Activated CD4-positive, alpha-beta T cell treated with anti-CD3 and anti-CD28 coated beads, Interleukin-2, amount 50 U/mL, for 4 hours (primary cell): ENCODE measurements around the gene SYT1.
"Not testable (repeated sequence)": the region's sequence is repeated elsewhere in the genome, so short reads cannot be mapped to it uniquely, and the experiment has no call there.

Source experiments
- DNase-seq, 2 experiments: peaks; one replicate each; pipeline ENCODE4 v3.0.0-alpha.2; 2020

SYT1 gene

DNA sequence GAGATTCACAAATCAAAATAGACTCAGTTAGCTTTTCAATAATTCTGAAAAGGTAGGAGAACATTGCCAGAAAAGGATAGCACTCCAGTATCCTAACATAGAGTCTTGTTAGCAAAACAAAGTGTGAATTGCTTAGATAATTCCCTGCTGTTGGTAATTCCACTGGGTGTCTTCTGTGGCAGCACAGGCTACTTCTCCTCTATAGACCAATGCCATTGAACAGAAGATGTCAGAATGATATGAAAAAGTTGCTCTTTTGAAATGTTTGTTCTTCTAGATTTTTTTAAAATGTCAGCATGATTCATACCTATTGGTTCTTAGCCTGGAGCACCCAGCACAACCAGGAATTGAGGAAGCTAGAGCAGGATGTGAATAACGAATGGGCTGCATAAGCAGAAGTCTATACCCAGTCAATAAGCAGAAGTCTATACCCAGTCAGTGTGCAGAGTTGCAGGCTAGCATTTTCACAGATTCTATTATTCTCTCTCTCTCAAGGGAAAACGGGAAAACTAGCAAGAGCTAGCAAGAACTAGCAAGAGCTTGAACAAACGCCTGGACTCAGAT is 112.8 kb downstream of the SYT1 start:
- no peak for DNase-seq

DNA sequence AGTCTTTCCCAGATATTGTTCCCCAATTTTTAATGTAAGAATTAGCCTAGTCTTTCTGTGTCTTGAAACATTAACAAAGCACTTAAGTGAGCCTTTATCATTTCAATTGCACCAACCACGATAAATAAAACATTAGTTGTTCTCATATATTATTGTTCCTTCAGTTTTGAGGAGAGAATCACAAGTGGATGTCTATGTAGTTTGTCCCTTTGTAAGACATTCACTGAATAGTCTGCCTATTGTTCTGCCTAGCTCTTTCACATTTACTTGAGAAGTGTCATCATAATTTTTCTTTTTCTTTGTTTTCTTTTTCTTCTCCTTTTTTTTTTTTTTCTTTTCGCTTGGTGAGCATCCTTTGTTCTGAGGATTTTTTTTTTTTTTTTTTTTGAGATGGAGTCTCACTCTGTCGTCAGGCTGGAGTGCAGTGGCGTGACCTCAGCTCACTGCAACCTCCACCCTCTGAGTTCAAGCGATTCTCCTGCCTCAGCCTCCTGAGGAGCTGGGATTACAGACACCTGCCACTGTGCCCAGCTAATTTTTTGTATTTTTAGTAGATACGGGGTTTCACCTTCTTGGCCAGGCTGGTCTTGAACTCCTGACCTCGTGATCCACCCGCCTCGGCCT is 129.7 kb downstream of the SYT1 start:
- no peak for DNase-seq

DNA sequence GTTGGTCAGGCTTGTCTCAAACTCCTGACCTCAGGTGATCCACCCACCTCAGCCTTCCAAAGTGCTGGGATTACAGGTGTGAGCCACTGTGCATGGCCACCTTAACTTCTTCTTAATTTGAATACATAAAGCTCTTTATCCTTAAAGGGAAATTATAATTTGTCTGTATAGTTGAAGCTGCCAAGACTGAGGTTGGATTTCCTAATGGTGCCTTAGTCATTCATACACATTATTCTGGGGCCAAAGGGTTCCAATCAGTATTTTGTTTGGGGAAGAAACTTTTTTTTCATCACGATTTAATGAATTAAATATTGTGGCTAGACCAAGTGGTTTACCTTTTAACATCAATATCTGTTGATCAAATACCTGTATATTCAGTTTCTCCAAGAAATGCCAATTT is 135.9 kb downstream of the SYT1 start:
- no peak for DNase-seq

DNA sequence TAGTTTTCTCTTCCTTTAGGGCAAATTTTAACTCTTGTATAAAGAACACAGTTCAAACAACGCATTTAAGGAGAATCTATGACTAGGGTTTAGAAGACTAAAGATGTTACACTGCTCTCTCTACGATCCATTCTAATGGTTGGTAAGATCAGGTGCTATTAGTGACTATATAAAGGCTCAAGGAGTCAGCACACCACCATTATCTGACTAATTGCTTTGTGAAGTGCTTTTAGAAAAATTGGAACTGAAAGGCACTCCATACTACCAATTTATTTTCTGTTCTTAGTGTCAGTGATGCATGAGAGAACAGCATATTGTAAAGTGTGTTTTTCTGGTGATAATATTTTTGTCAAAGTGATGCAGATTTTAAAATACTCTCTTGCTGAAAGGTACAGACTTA is 136.8 kb downstream of the SYT1 start:
- no peak for DNase-seq

DNA sequence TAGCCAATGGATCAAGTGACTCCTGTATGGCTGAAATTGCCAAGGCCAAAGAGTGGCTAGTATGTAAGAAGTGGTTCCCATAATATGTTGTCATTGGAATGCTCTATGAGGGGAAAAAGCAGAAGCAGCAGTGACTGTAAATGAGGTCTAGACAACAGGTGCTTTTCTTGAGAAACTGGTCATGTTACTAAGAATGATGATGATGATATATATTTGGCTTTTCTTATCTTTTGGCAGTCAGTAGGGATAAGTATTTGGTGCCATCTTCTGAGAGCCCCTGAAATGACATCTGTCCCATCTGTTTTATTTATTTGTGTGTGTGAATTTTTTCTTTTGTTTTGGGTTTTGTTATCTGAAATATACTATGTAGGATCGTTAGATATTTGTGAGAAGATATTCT is 141.7 kb downstream of the SYT1 start:
- DNase-seq, result no peak

DNA sequence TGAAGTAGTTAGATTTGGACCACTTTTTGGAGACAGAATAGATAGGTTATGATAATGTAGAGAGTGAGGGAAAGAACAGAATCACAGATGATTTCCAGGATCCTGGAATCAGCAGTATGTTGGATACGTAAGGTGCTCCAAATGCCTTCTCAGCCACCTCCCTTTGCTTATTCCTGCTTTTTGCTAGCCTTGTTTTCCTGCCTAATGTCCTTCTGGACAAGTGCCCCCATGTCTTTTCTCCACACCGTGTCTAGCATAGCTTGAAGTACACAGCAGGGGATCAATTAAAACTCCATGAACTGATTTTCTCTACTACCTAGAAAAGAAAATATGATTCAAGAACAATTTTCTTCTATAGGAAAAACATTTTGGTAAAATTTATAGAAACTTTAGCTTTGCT is 144.0 kb downstream of the SYT1 start:
- no peak for DNase-seq

DNA sequence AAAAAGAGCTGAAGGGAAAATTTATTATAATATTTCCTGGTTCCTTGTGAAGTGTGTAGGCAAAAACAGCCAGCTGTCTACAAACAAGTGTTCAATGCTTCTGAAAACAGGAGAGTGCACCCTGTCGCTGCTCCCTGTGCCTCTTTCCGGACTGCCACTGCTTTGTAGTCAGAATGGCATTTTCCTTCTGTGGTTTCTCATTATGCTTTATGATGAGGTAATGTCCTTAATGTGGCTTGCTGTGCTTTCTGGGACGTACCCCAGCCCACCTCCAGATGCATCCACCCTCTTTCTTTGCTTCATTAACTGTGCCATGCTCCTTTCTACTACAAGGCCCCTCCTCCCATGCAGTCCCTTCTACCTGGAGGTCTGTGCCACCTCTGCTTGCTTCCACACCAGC is 148.1 kb downstream of the SYT1 start:
- no peak for DNase-seq

DNA sequence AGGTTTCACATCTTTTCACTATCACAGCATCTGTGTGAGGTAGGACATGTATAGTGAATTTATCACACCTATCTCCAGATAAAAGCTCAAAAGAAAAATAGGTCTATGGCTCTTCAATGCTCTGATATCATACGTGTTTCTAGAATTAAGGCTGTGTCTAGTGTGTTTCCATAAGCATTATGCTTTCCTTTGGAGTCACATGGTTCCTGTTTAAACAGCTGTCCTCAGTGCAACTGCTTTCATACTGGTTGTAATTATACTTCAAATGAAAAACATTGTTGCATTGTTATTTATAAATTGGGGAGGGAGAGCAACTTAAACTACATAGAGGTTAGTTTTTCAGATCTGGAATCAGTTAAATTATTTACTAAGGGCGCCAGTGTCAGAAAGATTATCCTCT is 151.6 kb downstream of the SYT1 start:
- DNase-seq, result no peak

DNA sequence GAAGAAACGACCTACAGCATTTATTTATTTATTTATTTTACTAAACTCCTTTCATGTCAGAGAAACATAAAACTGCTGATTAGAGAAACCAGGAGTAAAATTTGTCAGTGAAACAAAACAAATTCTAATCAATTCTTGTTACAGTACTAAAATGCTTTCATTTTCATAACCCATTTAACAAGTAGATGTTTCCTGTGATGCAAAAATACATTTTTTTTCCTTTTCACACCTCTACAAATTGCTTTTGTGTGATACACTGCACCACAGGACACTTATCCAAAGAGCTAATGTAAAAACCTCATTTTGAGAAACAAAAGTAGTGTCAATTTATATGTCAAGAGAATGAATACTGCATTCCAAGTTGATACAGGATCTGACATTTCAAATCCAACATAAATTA is 155.1 kb downstream of the SYT1 start:
- DNase-seq, result no peak

DNA sequence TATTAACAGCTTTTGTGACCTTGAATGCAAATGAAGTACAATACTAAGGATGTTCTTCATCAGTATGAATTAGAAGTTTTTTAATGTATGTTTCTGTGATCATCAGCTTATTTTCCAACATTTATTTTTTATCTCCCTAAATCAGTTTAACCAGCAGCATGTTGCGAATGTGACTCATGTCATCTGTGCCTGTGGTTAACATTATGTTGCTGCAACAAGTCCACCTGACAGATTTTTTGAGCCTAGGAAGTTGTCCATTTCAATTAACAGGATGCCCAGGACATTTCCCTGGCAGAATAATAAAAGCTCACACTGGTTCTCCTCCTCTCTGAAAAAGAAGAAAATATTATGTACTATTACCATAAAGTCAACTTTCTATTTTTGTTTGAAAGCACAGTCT is 155.5 kb downstream of the SYT1 start:
- no peak for DNase-seq

DNA sequence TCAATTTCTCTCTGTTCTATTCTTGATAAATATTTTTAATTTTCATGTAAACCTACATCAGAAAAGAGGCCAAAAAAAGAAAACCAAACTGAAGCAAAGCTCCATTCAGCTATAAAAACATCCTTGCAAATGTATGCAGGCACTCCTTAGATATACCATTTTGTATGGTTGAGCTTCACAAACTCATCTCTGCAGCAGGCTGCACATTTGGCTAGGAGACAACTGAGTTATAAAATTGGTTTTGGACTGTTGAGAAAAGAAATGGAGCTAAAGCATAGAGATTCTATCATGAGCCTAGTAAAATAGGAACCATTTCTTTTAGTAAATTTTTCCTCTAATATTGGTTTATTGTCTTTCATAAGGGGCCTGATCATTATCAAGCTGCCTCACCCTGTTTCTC is 156.4 kb downstream of the SYT1 start:
- DNase-seq, result no peak

DNA sequence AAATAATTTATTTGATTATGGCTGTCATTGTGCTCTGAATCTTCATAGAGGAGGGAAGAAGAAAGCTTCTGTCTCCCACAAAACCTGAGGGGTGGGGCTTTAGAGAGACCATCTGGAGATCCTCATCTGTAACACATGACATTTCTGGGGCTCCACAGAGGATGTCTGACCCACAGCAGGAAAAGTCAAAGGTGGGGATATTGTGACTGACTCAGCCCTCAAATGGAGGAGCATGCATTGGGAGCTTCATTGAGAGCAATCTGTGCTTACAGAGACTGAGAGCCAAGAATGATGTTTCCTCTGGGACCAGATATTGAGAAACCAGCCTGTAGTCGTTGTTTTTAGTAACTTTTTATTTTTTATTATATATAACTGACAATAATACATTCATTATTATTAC is 158.7 kb downstream of the SYT1 start:
- DNase-seq, result no peak

DNA sequence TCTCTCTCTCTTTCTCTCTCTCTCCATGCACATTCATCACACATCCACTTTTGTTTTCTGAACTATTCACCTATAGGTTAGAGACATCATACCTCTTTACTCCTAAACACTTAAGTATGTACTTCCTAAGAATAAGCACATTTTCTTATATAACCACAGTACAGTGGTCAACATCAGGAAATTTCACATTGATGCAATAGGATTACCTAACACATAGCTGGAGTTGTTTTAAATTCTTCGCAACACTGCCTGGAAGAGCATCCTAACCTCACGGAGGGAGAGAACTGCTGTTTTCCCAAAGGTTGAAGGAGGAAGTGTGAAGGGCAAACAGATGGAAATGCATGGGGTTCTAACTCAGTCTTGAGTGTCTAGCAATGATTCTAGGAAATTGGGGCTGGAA is 159.2 kb downstream of the SYT1 start:
- no peak for DNase-seq

DNA sequence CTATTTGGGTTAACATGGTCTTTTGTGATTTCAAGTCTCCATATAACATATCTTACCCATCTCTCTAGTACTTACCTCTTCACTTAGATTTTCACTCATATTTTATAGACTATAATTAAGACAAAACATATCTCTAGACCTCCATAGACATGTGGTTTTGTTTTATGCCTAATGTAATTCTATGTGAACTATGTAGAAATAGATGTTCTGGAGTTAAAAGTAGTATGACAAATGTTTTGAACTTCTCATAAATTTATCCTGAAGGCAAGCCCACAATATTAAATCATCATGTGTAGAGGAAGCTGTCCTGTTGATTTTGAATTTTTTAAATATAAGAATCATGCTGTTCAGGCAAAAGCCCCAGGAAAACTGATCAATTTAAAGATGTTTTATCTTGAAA is 169.2 kb downstream of the SYT1 start:
- no peak for DNase-seq

DNA sequence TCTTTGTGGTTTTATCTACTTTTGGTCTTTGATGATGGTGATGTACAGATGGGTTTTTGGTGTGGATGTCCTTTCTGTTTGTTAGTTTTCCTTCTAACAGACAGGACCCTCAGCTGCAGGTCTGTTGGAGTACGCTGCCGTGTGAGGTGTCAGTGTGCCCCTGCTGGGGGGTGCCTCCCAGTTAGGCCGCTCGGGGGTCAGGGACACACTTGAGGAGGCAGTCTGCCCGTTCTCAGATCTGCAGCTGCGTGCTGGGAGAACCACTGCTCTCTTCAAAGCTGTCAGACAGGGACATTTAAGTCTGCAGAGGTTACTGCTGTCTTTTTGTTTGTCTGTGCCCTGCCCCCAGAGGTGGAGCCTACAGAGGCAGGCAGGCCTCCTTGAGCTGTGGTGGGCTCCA is 180.2 kb downstream of the SYT1 start:
- DNase-seq, result not testable (repeated sequence)

DNA sequence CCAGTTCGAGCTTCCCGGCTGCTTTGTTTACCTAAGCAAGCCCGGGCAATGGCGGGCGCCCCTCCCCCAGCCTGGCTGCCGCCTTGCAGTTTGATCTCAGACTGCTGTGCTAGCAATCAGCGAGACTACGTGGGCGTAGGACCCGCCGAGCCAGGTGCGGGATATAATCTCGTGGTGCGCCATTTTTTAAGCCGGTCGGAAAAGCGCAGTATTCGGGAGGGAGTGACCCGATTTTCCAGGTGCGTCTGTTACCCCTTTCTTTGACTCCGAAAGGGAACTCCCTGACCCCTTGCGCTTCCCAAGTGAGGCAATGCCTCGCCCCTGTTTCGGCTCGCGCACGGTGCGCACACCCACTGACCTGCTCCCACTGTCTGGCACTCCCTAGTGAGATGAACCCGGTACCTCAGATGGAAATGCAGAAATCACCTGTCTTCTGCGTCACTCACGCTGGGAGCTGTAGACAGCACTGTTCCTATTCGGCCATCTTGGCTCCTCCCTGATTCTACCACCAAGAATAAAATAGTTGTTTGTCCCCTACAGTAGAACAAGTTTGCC is 180.7 kb downstream of the SYT1 start:
- DNase-seq, result not testable (repeated sequence)

DNA sequence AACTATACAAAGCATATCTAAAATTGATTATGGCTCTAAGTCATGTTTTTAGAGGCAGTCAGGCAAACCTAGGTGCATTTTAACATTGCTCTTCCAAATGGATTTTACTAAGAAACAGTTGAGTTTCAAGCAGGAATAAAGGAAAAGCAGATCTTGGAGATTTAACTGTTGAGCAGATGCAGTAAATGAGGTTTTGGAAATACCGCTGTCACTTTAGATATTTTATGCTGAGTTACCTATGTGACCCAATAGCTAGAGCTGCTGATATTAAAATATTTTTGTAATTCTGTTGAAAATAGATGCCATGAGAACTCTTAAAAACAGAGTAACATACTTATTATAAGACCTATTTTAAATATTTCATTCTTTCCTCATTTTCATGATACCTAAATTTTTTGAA is 181.4 kb downstream of the SYT1 start:
- DNase-seq, result no peak

DNA sequence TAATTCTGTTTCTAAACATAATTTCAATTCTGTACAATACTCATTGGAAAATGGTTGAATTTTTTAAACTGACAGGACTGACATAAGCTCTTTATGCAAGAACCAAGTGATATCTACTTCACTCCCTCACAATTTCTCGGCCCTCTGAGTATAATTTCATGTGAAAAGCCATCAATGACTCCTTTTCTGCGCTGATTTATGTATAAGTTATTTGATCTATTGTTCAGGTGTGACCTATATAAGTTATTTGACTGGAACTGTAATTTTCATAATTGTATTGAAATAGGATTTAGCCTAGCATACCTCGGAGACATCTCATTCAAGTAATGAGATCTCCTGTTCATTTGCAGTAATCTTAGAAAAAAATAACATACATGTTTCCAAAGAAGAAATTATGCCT is 184.4 kb downstream of the SYT1 start:
- no peak for DNase-seq

DNA sequence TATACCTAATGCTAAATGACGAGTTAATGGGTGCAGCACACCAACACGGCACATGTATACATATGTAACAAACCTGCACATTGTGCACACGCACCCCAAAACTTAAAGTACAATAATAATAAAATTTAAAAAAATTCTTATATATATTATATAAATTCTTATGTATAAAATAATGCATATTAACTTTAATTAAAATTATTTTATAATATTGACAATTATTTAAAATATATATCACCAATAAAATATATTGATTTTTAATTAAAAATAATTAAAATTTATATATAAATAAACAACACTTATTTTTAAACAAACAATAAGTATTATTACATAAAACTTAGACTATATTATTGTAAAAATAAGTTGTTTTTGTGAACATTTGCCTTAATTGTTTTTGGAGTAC is 188.8 kb downstream of the SYT1 start:
- DNase-seq, result no peak

DNA sequence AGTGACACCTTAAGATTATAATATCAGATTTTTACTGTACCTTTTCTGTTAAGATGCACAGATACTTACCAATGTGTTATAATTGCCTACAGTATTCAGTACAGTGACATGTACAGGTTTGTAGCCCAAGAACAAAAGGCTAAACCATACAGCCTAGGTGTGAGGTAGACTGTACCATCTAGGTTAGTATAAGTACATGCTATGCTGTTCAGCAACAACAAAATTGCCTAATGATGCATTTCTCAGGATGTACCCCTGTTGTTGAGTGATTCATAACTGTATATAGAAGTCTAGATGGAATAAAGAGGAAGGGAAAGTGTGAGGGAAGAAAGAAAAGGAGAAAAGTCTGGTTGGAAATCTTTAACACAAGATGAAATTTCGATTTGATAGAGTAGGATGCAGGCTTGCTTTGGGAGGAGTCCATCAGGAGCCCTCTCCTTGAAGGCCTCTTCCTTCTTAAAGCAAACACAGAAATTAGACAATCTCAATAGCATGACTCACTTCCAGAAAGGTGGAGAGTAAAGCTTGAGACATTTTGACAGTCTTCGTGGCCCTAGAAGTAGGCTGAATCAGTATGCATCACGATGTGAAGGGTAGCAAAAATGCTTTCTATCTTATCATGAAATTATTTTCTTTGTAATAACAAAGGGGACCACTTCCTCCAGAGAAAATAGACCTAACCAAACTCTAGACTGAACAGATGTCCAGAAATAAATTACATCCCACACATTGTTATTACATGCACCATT is 191.5 kb downstream of the SYT1 start:
- DNase-seq, result no peak

DNA sequence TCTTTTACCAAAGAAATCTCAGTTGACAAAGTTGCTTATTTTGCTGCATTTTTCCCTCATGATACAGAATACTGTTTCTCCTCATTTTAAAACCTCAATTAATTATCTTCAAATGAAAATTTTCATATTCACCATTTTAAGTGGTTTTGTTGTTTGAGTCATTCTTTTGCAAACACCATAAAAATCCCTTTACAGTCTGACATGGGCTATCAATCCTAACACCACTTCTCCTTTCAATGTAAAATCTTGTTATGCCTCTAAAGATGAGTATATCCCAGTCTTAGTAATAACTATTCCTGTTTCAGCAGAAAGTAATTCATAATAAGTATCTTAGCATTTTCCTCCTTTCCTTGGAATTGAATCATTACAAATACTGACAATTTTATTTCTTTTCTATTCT is 192.2 kb downstream of the SYT1 start:
- no peak for DNase-seq

DNA sequence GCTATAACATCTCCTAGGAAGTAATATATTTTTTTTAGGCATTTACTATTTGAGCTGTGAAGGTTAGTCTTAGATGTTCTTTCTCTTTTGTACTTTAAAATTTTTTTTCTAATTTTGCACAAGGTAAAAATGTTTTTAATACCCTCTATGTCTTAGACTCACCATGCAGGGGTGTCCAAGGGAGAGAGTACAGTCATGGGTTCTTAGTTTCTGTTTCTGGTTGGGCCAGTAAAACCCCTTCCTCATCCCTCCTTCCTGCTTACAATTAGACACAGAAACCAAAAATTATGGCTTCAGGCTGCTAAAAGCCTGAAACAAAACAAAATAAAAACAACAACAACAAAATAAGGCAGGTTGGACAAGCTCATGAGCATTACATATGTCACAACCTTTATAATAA is 193.0 kb downstream of the SYT1 start:
- no peak for DNase-seq

DNA sequence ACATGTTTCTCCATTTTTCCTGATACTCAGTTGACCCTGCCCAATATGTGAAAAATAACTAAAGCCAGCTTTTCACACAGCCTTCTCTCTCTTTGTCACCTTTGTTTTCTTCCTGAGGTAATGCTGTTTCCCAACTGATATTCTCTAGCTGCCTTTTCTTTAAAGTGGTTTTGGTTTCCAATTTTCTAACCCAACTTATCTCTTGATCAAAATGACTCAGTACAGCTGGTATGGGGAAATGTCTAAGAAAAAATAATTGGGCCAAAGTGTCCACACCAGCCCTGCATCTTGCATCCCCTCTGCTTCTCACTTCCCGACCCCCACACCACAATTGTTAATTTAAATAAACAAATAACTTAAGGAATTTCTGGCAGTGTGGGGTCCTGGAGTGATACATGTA is 193.8 kb downstream of the SYT1 start:
- DNase-seq, result no peak

DNA sequence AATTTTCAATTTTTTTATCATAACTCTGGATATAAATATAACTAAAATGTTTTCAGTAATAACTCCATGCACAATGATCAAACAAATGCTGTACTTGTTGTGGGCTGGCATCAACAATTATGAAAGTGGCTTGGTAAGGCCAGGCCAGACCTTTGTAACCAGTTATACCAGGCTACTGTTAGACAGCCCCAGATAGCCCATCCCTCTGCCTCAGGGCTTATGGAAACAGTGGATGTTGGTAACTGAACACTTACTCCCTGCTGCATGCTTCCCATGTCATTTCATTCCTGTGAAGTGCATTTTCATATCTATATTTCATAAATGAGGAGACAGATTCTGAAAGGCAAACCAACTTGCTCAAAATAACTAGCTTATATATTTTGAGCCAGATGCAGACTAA is 195.0 kb downstream of the SYT1 start:
- DNase-seq, result no peak

DNA sequence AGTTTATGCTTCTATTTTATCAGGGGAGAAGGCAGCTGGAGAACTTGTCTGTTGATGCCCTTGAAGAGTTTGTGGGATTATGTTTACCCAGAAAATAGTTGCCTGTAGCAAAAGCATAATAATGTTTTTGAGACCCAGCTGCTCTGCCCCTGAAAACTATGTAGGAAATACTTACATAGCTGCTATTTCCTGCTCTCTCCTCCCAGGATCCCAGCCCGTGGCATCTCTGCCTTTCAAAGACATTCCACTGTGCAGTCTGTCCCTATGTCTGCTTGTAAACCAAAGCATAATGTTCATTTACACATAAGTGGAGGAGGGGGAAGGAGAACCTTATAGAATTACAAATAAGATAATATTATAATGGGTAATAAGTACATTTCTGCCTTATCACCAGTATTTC is 198.7 kb downstream of the SYT1 start:
- DNase-seq, result no peak
